A673 (cell line): Measurements from ENCODE around the gene POLR2B.

Experiments
- CTCF ChIP-seq: fragments of 300-800, 200-600 bp; sonication (generic); conservative IDR thresholded peaks from 2 replicates; pipeline ENCODE4 v1.5.1; 2017; ENCODE audit warnings: low read depth, mild to moderate bottlenecking, antibody characterized with exemption, low read length, moderate library complexity, mixed read lengths
- EZH2 ChIP-seq: fragments of 200-600 bp; sonication (generic); IDR thresholded peaks from 2 replicates; pipeline ENCODE4 v1.6.1; 2017; ENCODE audit warnings: borderline replicate concordance, low read depth, mild to moderate bottlenecking, mixed read lengths, antibody characterized with exemption, low read length; ENCODE audit not compliant: poor library complexity, severe bottlenecking

GRCh38 chr4:56999751-57000150, 21.1 kb downstream of the POLR2B start:
- TF ChIP-seq CTCF (no peak), EZH2 (no peak)
